Measurements from ENCODE around the gene AATK.

DNA sequence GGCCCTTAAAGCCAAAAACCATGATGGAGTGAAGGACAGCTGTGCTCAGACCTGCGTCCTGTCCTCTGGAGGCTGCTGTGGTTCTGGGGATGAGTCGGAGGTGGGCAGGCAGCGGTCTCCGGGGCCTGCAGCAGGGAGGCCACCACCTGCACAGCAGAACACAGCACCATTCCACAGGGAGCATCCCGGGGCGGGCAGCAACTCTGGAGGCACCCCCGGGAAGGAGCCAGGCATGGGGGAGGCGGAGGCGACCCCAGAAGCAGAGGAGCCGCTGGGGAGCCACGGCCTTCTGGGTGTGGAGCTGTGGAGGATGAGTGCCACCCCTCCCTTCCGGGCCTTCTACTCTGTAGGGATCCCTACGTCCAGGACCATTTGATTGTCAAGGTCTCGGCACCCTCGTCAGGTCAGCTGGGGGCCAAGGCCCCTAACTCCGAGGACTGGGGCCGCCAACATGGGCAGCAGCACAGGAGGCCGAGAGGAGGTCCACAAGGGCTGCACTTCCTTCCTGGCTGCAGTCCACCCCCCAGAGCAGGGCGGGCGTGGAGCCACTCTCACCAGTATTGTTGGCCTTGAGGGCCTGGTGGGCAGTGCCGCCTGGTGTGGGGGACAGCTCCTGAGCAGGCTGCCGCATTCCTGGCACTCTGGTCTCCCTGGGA, 32.9 kb upstream of the AATK start:
- TF ChIP-seq CTCF (IDR thresholded peaks at IDR 0.05) (no peak), POLR2A (IDR thresholded peaks at IDR 0.05) (no peak), POLR2AphosphoS5 (IDR thresholded peaks at IDR 0.05) (no peak), EP300 (IDR thresholded peaks at IDR 0.05) (no peak)

All from upper lobe of left lung (tissue), 4 donors.